Tibial artery (tissue), 4 donors: ENCODE results near the gene ACSF2.

Source experiments
- DNase-seq, 2 donors: peaks; one replicate each; pipeline ENCODE4 v3.0.0-alpha.2; 2019
- H3K27ac ChIP-seq, 2 donors: fragments of 200-600 bp; sonication (generic) in 1 of 2; 1 replicate in 1 of 2; 2 replicates in 1 of 2; pipeline ENCODE4 v1.5.1; 2018 to 2019; ENCODE audit warnings: mild to moderate bottlenecking in 1 of 2
- H3K27me3 ChIP-seq, 2 donors: fragments of 200-600 bp; sonication (generic) in 1 of 2; one replicate each; pipeline versions ENCODE4 v1.5.1 to v1.6.0; 2016 to 2019
- H3K36me3 ChIP-seq, 3 donors: fragments of 200-600 bp; sonication (generic) in 2 of 3; one replicate each; pipeline ENCODE4 v1.5.1; 2016 to 2019; ENCODE audit warnings: mild to moderate bottlenecking in 2 of 3
- H3K4me1 ChIP-seq, 4 donors: fragments of 200-600 bp; sonication (generic) in 2 of 4; 1 replicate in 3 of 4; 2 replicates in 1 of 4; pipeline ENCODE4 v1.5.1; 2016 to 2019
- H3K4me3 ChIP-seq, 2 donors: fragments of 200-600 bp; sonication (generic) in 1 of 2; 1 replicate in 1 of 2; 2 replicates in 1 of 2; pipeline ENCODE4 v1.5.1; 2018 to 2019; ENCODE audit warnings: mild to moderate bottlenecking in 2 of 2
- H3K9me3 ChIP-seq, 3 donors: fragments of 200-600 bp; sonication (generic) in 1 of 3; one replicate each; pipeline ENCODE4 v1.5.1; 2016 to 2019
- CTCF ChIP-seq, 2 experiments: fragments of 200-600 bp in 1 of 2; fragments of 450-650 bp in 1 of 2; IDR thresholded peaks; one replicate each; pipeline ENCODE4 v1.5.1; 2017 to 2019; ENCODE audit warnings: antibody characterized with exemption in 2 of 2, mild to moderate bottlenecking in 1 of 2, moderate library complexity in 1 of 2
- intact Hi-C: fragments of 100-400 bp; cut with DNase I; formaldehyde crosslinking; loops from one replicate; pipeline ENCODE4 v1.15.0; 2023; ENCODE audit warnings: low total_unique reads

The ACSF2 gene

GRCh38 chr17:50465171-50465570 is 39.2 kb downstream of the ACSF2 start:
- intact Hi-C loops, result no loop called here
- no peak for DNase-seq

GRCh38 chr17:50465635-50466034 is 39.6 kb downstream of the ACSF2 start:
- Histone ChIP-seq H3K27ac (no peak overlapping the region), H3K9me3 (no peaks in the 10 kb centered on the region), H3K4me1 (peaks cover 0 to 21% (median 14%) of the 10 kb centered on the region in 4 donors), H3K4me3 (no peak overlapping the region), H3K36me3 (peaks cover 0 to 45% (median 8%) of the 10 kb centered on the region in 3 donors), H3K27me3 (peaks cover 0 to 34% of the 10 kb centered on the region in 2 donors)
- no peak for TF ChIP-seq CTCF (IDR thresholded peaks at IDR 0.05)
- DNase-seq, result no peak
- intact Hi-C loops, result no loop called here

More at GRCh38 chr17:50465171-50465570, 39.2 kb downstream of the ACSF2 start:
- Histone ChIP-seq H3K9me3 (no peaks in the 10 kb centered on the region), H3K27ac (no peak overlapping the region), H3K4me1 (peaks cover 0 to 21% (median 14%) of the 10 kb centered on the region in 4 donors), H3K36me3 (peaks cover 0 to 49% (median 8%) of the 10 kb centered on the region in 3 donors), H3K27me3 (peaks cover 0 to 34% of the 10 kb centered on the region in 2 donors), H3K4me3 (no peak overlapping the region)
- no peak for TF ChIP-seq CTCF (IDR thresholded peaks at IDR 0.05)

- no peaks in the 10 kb centered on the region for H3K9me3 ChIP-seq
- no peak for TF ChIP-seq CTCF (IDR thresholded peaks at IDR 0.05)
- H3K4me1 ChIP-seq, result peaks cover 0 to 21% (median 14%) of the 10 kb centered on the region in 4 donors
- H3K36me3 ChIP-seq, result peaks cover 0 to 43% (median 11%) of the 10 kb centered on the region in 3 donors
- H3K4me3 ChIP-seq, result no peak overlapping the region
- peaks cover 0 to 34% of the 10 kb centered on the region in 2 donors for H3K27me3 ChIP-seq
- H3K27ac ChIP-seq, result no peak overlapping the region
- DNase-seq, result no peak
- intact Hi-C loops, result no loop called here
These were observed 40.5 kb downstream of the ACSF2 start for GRCh38 chr17:50466371-50467113.

GRCh38 chr17:50467114-50467854 is 41.3 kb downstream of the ACSF2 start:
- TF ChIP-seq CTCF (IDR thresholded peaks at IDR 0.05), result no peak
- H3K27ac ChIP-seq, result no peak overlapping the region
- intact Hi-C loops, result no loop called here
- peaks cover 0 to 34% of the 10 kb centered on the region in 2 donors for H3K27me3 ChIP-seq
- peaks cover 0 to 43% (median 16%) of the 10 kb centered on the region in 3 donors for H3K36me3 ChIP-seq
- peaks cover 0 to 26% (median 14%) of the 10 kb centered on the region in 4 donors for H3K4me1 ChIP-seq
- H3K4me3 ChIP-seq, result no peak overlapping the region
- H3K9me3 ChIP-seq, result no peaks in the 10 kb centered on the region
- no peak for DNase-seq

GRCh38 chr17:50467855-50468303 is 41.9 kb downstream of the ACSF2 start:
- TF ChIP-seq CTCF (IDR thresholded peaks at IDR 0.05), result no peak
- no peak for DNase-seq
- Histone ChIP-seq H3K9me3 (no peaks in the 10 kb centered on the region), H3K27ac (no peak overlapping the region), H3K4me3 (no peak overlapping the region), H3K4me1 (peaks cover 0 to 28% (median 14%) of the 10 kb centered on the region in 4 donors), H3K36me3 (peaks cover 0 to 41% (median 14%) of the 10 kb centered on the region in 3 donors), H3K27me3 (peaks cover 0 to 34% of the 10 kb centered on the region in 2 donors)
- intact Hi-C loops, result no loop called here
